ENCODE measurements around the gene ALKBH5.

ALKBH5 gene

GRCh38 chr17:18247613-18248001 is 64.0 kb downstream of the ALKBH5 start:
- no peak for DNase-seq

DNA sequence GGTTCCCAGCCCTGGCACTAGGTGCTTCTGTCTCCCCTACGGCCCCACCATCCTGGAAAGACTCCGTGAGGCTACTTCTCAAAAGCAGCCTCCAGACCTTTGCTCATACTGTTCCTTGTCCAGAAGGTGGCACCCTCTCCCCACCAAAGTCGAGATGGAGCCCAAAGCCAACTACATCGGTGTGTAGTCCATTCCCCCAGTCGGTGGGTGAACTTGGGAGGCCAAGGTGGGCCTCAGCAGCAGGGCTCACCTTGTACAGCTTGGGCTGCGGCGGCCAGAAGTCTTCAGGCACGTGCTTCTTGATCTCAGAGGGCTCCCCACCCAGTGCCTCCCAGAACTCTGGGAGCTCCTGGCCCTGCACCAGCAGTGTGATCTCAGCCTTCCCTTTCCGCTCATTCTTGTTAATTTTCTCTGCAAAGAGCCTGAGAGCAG is 64.7 kb downstream of the ALKBH5 start:
- DNase-seq, result peak; percentile 75

GRCh38 chr17:18248811-18249210 is 65.2 kb downstream of the ALKBH5 start:
- no peak for DNase-seq

DNA sequence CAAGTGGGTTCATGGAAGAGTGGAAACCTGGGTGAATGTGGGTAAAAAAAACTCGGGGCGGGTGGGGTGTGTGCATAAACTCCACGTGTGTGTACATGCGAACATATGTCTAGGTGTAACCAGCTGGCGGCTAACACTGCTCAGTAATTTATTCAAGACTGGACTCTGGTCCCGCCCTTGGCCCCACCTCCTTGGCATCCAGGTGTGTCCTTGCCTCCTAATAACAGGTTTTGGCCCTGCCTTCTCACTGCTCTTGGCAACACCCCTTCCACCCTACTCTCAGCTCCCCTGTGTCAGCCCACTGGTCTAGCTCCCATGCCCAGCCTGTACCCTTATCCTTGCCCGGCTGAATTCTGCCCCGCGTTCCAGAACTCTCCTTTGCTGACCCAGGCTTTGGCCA is 66.6 kb downstream of the ALKBH5 start:
- DNase-seq, result no peak

DNA sequence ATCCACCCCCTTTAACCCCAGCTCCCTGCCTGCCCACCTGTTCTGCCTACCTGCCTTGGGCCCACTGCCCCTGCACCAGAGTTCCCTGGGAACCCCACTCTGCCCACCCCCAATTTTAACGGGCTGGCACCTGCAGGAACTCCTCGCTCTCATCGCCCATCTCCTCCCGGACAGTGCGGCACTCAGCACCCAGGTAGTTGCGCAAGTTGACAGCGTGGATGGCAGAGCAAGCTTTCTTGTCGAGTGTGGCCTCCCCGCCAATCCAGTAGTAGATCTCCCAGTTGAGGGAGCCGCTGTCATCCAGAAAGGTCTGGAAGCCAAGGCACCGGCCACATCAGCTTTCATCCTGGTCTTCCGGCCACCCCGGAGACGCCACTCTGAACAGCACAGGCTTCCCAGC is 67.1 kb downstream of the ALKBH5 start:
- DNase-seq, result no peak

DNA sequence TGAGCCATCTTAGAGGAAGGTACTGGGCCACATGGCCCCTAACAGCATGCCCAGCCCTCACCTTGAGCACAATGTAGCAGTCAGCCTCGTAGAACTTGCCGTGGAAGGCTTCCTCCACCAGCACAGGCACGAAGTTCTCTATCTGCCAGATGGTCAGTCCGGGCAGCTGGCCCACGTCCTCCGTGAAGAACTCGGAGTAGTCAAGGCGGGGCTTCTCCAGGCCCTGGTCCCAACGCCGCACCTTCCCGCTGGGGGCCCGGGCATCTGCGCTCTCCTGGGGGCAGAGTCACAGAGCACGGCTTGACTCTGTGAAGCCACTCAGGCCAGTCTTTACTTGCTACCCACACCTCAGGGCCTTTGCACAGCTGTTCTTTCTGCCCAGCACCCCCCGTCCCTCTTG is 67.6 kb downstream of the ALKBH5 start:
- DNase-seq, result no peak

DNA sequence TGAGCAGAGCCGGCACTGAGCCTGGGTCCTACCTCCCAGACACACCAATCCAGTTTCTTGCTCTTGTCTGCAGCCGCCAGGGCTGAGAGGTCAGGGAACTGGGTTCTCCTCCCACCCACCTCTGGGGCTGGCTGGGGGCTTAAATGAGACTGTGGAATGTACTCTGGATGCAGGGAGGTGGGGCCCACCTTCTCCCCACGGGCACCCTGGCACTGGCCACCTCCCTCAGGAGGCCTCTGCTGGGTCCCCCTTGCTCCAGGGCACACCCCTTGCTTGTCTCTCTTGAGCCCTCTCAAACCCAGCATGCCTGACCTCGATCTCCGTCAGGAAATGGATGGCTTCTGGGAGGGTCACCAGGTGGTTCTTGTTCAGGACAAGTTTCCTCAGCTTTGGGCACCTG is 68.5 kb downstream of the ALKBH5 start:
- no peak for DNase-seq

- no peak for DNase-seq
Observed at GRCh38 chr17:18253187-18253884, 69.7 kb downstream of the ALKBH5 start.

- DNase-seq, result no peak
Observed at GRCh38 chr17:18253947-18254821, 70.6 kb downstream of the ALKBH5 start.

DNA sequence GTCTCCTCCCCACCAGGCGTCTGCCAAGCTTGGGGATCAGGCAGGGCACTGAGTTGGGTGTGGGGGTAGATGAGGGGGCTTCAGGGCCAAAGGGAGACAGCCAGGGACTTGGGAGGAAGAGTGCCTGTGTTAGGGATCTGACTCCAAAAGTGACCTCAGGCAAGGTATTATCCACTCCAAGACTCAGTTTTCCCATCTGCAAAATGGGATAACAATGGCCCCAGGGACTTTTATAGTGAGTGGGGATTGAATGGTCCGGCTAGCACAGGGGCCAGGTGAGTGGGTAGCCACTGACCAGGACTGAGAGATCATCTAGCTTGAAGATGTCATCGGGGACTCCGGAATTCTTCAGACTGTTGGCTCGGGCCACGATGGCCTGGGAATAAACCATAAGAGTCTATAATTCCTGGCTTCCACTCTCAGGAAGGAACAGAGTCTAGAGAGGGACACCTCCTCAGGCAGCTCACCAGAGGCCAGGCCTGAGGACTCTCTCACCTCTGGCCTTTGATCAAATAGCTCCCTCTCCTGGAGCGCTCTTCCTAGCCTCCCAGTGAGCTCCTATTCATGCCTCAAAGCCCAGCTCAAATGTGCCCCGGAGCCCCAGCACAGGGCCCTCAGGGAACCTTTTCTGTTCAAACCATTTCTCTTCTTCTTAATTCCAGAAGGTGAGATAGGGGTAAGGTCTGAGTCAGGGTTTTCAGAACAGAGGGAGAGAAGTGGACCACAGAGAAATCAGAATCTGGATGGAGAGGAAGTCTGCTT is 71.4 kb downstream of the ALKBH5 start:
- DNase-seq, result no peak

GRCh38 chr17:18256351-18256750 is 72.7 kb downstream of the ALKBH5 start:
- no peak for DNase-seq

- no peak for DNase-seq
Observed at GRCh38 chr17:18256776-18257175, 73.1 kb downstream of the ALKBH5 start.

DNA sequence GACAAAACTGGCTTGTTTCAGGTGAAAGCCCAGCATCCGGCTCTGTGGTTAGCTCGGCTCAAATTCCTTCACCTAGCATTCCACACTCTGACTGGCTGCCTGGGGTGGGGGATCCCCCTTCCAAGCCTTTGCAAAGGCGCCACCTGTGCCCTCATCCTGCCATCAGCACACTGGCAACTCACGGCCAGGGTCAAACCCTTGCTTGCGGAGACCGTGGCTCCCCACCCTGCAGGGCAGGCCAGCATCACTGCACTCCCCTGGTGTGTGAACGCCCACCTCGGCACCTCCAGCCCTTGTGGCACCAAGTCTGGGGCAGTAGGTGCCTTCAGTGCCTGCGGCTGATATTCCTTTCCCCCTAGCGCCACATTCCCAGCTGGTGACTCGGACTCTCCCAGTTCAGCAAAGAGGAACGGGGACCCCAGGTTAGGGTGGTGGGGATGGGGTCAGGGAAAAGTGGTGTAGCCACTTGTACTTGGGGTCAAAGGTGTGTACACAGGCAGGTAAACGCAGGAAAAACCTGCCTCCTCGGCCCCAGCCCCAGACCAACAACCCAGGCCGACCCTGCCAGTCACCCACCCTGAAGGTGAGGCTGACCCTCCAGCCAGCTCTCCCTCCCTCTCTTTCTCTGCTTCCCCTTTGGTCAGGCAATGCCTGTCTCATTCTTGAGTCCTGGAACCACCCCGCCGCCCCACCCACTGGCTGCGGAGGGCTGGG is 73.8 kb downstream of the ALKBH5 start:
- DNase-seq, result peak; percentile 31

GRCh38 chr17:18257982-18258355 is 74.3 kb downstream of the ALKBH5 start:
- DNase-seq, result peak; percentile 44

DNA sequence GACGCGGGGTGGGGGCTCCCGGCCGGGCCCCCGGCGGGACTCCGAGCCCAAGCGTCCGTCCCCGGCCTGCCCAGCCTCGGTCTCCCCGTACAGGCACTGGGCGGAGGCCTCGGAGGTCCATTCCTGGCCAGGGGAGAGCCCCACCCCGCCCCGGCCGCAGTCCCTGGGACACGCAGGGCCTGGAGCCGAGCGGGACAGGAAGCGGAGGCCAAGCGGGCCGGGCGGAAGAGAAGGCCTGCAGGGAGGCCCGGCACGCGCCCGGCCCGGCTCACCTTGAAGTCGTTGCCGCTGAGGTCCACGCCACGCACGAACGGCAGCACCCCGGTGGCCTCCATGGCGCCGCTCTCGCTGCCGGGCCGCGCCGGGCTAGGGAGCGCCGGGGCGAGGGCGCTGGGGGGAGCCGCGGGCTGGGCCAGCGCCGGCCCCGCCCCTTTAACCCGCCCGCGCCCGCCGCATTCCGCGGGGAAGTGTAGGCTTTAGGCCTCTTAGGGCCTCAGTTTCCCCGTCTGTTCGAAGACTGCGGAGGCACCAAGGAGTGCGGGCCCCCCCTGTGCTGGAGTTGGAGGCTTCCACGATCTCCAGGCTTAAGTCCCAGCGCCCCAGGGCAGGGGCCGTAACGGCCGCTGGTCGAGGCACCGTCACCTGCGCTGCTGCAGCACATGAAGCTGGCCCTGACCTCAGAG is 74.9 kb downstream of the ALKBH5 start, which contains the start of gene FLII:
FLII (minus strand) TSS at position 383 of the 683 bp plus-strand sequence; CDS start at position 335, 48 bp downstream.
- peak; percentile 54 for DNase-seq
